ENCODE measurements around the gene PSPH. TPM values are rescaled to one million over a fixed set of nuclear protein-coding genes. Genes with fewer than 3 reads are reported as not detected.

PSPH gene
- total and polyA plus RNA-seq, 10 of the 15 experiments (the other 5 are each of a cell fraction or from before 2014, with no cell fraction given) = 5.2 to 36.4 (median 23.9) TPM

DNA sequence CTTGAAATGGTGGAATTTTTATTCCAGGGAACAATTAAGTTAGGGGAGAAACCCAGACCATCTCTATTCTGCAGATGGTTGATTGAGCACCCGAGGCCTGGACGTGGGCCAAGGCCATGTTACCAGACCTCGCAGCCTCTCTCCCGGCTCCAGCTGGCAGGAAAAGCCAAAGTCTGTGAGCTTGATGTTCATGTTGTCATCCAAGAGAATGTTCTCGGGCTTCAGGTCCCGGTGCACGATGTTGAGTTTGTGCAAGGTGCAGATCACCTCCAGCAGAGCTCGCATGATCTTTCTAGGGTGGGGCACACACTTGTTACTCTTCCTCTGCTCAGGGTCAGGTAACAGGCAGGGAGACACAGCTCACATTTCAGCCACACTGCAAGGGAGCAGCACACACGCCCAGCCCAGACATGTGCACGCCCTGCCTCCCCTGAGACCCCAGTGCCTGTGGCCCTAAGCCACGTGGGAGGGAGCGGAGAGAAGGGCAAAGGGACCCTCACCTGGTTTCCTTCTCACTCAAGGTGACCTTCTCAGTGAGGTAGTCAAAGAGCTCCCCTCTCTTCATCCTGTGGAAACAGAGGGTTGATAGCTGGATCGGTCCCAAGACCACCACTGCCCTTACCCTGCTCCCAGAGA is 32.0 kb upstream of the PSPH start:
- no peak for DNase-seq (ENCODE audit: low read depth, low spot score)
- H3K27ac ChIP-seq (ENCODE audit: control insufficient read depth, insufficient read depth) = no peak overlapping the region
- TF ChIP-seq POLR2A (IDR thresholded peaks at IDR 0.05; ENCODE audit: low read depth, low read length) = peak; percentile 52
- no peak for TF ChIP-seq DPF2 (IDR thresholded peaks at IDR 0.05)
- no peak for TF ChIP-seq CEBPB (IDR thresholded peaks at IDR 0.05; ENCODE audit: borderline replicate concordance in 1 of 2, low read depth in 2 of 2, low read length in 2 of 2)
- TF ChIP-seq, protein P1, sequence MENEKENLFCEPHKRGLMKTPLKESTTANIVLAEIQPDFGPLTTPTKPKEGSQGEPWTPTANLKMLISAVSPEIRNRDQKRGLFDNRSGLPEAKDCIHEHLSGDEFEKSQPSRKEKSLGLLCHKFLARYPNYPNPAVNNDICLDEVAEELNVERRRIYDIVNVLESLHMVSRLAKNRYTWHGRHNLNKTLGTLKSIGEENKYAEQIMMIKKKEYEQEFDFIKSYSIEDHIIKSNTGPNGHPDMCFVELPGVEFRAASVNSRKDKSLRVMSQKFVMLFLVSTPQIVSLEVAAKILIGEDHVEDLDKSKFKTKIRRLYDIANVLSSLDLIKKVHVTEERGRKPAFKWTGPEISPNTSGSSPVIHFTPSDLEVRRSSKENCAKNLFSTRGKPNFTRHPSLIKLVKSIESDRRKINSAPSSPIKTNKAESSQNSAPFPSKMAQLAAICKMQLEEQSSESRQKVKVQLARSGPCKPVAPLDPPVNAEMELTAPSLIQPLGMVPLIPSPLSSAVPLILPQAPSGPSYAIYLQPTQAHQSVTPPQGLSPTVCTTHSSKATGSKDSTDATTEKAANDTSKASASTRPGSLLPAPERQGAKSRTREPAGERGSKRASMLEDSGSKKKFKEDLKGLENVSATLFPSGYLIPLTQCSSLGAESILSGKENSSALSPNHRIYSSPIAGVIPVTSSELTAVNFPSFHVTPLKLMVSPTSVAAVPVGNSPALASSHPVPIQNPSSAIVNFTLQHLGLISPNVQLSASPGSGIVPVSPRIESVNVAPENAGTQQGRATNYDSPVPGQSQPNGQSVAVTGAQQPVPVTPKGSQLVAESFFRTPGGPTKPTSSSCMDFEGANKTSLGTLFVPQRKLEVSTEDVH (IDR thresholded peaks at IDR 0.05; ENCODE audit: low read depth, partially characterized antibody) = no peak
- RAD21 ChIA-PET (ENCODE audit: unreplicated experiment) = no interaction called here
- no peaks in the 10 kb centered on the region for H3K79me2 ChIP-seq (ENCODE audit: control insufficient read depth, insufficient read depth, low read length)
- H3K4me3 ChIP-seq = no peak overlapping the region
- 84% methylated on average over 13 of the region's 13 CpGs for WGBS (ENCODE audit: insufficient coverage, insufficient replicate concordance, low lambda C conversion rate, missing lambda C conversion rate)
- H3K9ac ChIP-seq (ENCODE audit: control insufficient read depth, insufficient read depth, low read length) = no peak overlapping the region
- H3K4me2 ChIP-seq (ENCODE audit: control insufficient read depth, insufficient read depth) = no peak overlapping the region
- no peaks in the 10 kb centered on the region for H3K4me1 ChIP-seq (ENCODE audit: control insufficient read depth, insufficient read depth, low read length)
- in situ Hi-C loops (cut with MboI) (no loop called here), intact Hi-C loops (cut with micrococcal nuclease; ENCODE audit: unreplicated experiment) (no loop called here)
- H3K9me3 ChIP-seq (replicated peaks; ENCODE audit: control insufficient read depth, insufficient read depth, low read length) = no peaks in the 10 kb centered on the region
- no peak for FAIRE-seq
- no peak for ATAC-seq
- H3K27me3 ChIP-seq (replicated peaks in 1 of 2; ENCODE audit: control insufficient read depth in 2 of 2, insufficient read depth in 2 of 2, low read length in 1 of 2) = no peaks in the 10 kb centered on the region
- no TSS peak for BruUV-seq (replicated peaks)
- H3K36me3 ChIP-seq (ENCODE audit: control insufficient read depth in 2 of 2, insufficient read depth in 2 of 2, low read length in 1 of 2) = peaks cover 0 to 1% of the 10 kb centered on the region in 2 experiments; a peak in 3 of 4 replicates
- POLR2A ChIA-PET = no interaction called here
- H2AFZ ChIP-seq (ENCODE audit: control insufficient read depth, low read depth, low read length) = no peak overlapping the region
- SMC1A ChIA-PET (ENCODE audit: uncharacterized antibody, unreplicated experiment) = no interaction called here
- no peaks in the 10 kb centered on the region for H4K20me1 ChIP-seq (ENCODE audit: control insufficient read depth, insufficient read depth)
- CTCF ChIA-PET = no interaction called here

Data from GM12878 (cell line).